ENCODE measurements around the gene TRMT10A. TPM values are rescaled to one million over a fixed set of nuclear protein-coding genes. Genes with fewer than 3 reads are reported as not detected.

TRMT10A gene
- total RNA-seq, 6 donors from 2014 or later: 1.00 to 22.8 (median 5.2) TPM

DNA sequence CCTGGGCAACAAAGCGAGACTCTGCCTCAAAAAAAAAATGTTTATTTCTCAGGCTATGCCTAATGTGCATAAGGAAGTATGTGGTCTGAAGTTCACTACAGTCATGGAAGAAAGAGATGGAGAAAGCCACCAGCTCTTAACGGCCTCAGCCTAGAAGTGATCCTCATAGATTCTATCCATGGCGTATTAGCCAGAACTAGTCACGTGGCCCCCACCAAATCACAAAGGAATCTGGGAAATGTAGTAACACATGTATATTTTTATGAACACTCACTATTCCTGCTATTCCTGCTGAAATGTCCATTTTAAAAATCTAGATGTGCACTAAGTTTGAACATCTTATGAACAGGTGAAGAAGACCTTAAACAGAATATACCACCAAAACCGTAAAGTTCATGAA, 44.6 kb upstream of the TRMT10A start:
- no peak for DNase-seq
- H3K36me3 ChIP-seq: no peaks in the 10 kb centered on the region
- H3K27ac ChIP-seq: no peak overlapping the region
- no peaks in the 10 kb centered on the region for H3K9me3 ChIP-seq
- ATAC-seq (ENCODE audit: low FRiP score in 2 of 2): no peak
- no peaks in the 10 kb centered on the region for H3K4me1 ChIP-seq
- no peak for TF ChIP-seq EP300 (IDR thresholded peaks at IDR 0.05)
- TF ChIP-seq, protein P1, sequence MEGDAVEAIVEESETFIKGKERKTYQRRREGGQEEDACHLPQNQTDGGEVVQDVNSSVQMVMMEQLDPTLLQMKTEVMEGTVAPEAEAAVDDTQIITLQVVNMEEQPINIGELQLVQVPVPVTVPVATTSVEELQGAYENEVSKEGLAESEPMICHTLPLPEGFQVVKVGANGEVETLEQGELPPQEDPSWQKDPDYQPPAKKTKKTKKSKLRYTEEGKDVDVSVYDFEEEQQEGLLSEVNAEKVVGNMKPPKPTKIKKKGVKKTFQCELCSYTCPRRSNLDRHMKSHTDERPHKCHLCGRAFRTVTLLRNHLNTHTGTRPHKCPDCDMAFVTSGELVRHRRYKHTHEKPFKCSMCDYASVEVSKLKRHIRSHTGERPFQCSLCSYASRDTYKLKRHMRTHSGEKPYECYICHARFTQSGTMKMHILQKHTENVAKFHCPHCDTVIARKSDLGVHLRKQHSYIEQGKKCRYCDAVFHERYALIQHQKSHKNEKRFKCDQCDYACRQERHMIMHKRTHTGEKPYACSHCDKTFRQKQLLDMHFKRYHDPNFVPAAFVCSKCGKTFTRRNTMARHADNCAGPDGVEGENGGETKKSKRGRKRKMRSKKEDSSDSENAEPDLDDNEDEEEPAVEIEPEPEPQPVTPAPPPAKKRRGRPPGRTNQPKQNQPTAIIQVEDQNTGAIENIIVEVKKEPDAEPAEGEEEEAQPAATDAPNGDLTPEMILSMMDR (IDR thresholded peaks at IDR 0.05): no peak
- TF ChIP-seq POLR2AphosphoS5 (IDR thresholded peaks at IDR 0.05): no peak
- TF ChIP-seq POLR2A (IDR thresholded peaks at IDR 0.05): no peak
- WGBS, 2 donors: 88 to 96% methylated on average over 5 of the region's 5 CpGs
- no peak overlapping the region for H3K4me3 ChIP-seq
- no peaks in the 10 kb centered on the region for H3K27me3 ChIP-seq

DNA sequence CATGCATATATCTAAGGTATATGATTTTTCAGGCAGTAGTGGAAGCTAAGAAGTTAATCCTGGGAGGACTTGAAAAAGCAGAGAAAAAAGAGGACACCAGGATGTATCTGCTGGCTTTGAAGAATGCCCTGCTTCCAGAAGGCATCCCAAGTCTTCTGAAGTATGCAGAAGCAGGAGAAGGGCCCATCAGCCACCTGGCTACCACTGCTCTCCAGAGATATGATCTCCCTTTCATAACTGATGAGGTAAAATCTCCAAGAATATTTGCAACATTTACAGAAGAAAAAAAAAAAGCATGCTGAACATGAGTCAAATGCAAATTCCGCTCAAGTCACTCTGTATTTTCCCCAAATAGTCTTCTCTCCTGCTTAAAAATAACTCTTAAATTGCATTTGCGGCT, 42.9 kb upstream of the TRMT10A start:
- Histone ChIP-seq H3K9me3 (no peaks in the 10 kb centered on the region), H3K4me1 (no peaks in the 10 kb centered on the region), H3K36me3 (no peaks in the 10 kb centered on the region), H3K27ac (no peak overlapping the region), H3K27me3 (no peaks in the 10 kb centered on the region), H3K4me3 (no peak overlapping the region)
- TF ChIP-seq, protein P1 (IDR thresholded peaks at IDR 0.05): no peak
- TF ChIP-seq POLR2A (IDR thresholded peaks at IDR 0.05): no peak
- no peak for TF ChIP-seq POLR2AphosphoS5 (IDR thresholded peaks at IDR 0.05)
- TF ChIP-seq EP300 (IDR thresholded peaks at IDR 0.05): no peak
- DNase-seq: no peak
- no peak for ATAC-seq (ENCODE audit: low FRiP score in 2 of 2)
- WGBS, 2 donors: 86 to 90% methylated on average over 2 of the region's 2 CpGs

GRCh38 chr4:99594818-99595217, 31.0 kb upstream of the TRMT10A start:
- H3K4me3 ChIP-seq: no peak overlapping the region
- TF ChIP-seq EP300 (IDR thresholded peaks at IDR 0.05) (no peak), POLR2AphosphoS5 (IDR thresholded peaks at IDR 0.05) (no peak), POLR2A (IDR thresholded peaks at IDR 0.05) (no peak)
- TF ChIP-seq, protein P1 (IDR thresholded peaks at IDR 0.05): no peak
- WGBS, 2 donors: 88 to 95% methylated on average over 2 of the region's 2 CpGs
- H3K36me3 ChIP-seq: no peaks in the 10 kb centered on the region
- ATAC-seq (ENCODE audit: low FRiP score in 2 of 2) (no peak), DNase-seq (no peak)
- no peaks in the 10 kb centered on the region for H3K9me3 ChIP-seq
- H3K4me1 ChIP-seq: no peaks in the 10 kb centered on the region
- no peak overlapping the region for H3K27ac ChIP-seq
- no peaks in the 10 kb centered on the region for H3K27me3 ChIP-seq

- WGBS, 2 donors: 88 to 89% methylated on average over 4 of the region's 4 CpGs
- TF ChIP-seq, protein P1 (IDR thresholded peaks at IDR 0.05): no peak
- TF ChIP-seq POLR2AphosphoS5 (IDR thresholded peaks at IDR 0.05) (no peak), EP300 (IDR thresholded peaks at IDR 0.05) (no peak), POLR2A (IDR thresholded peaks at IDR 0.05) (no peak)
- ATAC-seq (ENCODE audit: low FRiP score in 2 of 2): no peak
Observed at GRCh38 chr4:99593781-99594641, 30.2 kb upstream of the TRMT10A start.

DNA sequence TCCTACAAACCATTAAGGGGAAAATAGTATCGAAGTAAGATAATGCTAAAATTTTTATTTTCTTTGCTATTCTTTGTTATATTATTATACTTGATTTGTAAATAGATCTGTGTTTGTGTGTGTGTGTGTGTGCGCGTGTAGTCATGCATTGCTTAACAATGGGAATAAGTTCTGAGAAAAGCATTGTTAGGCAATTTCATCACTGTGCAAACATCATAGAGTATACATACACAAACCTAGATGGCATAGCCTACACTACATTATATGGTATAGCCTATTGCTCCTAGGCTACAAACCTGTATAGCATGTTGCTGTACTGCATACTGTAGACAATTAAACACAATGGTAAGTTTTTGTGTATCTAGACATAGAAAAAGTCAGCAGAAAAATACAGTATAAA, 27.9 kb upstream of the TRMT10A start:
- Histone ChIP-seq H3K4me1 (no peaks in the 10 kb centered on the region), H3K36me3 (no peaks in the 10 kb centered on the region), H3K9me3 (no peaks in the 10 kb centered on the region), H3K4me3 (no peak overlapping the region), H3K27ac (no peak overlapping the region), H3K27me3 (no peaks in the 10 kb centered on the region)
- TF ChIP-seq EP300 (IDR thresholded peaks at IDR 0.05): no peak
- TF ChIP-seq, protein P1 (IDR thresholded peaks at IDR 0.05): no peak
- TF ChIP-seq POLR2A (IDR thresholded peaks at IDR 0.05): no peak
- no peak for TF ChIP-seq POLR2AphosphoS5 (IDR thresholded peaks at IDR 0.05)
- ATAC-seq (ENCODE audit: low FRiP score in 2 of 2) (no peak), DNase-seq (no peak)
- WGBS, 2 donors: 88 to 94% methylated on average over 3 of the region's 3 CpGs

More at GRCh38 chr4:99593781-99594641, 30.2 kb upstream of the TRMT10A start:
- H3K27me3 ChIP-seq: no peaks in the 10 kb centered on the region
- H3K36me3 ChIP-seq: no peaks in the 10 kb centered on the region
- no peak overlapping the region for H3K4me3 ChIP-seq
- no peaks in the 10 kb centered on the region for H3K4me1 ChIP-seq
- no peak overlapping the region for H3K27ac ChIP-seq
- H3K9me3 ChIP-seq: no peaks in the 10 kb centered on the region
- no peak for DNase-seq
